Activated naive CD8-positive, alpha-beta T cell treated with anti-CD3 and anti-CD28 coated beads, Interleukin-2, amount 50 U/mL, for 16 hours (primary cell): ENCODE results near the gene FKBP8.

ENCODE experiments used
- DNase-seq: peaks from one replicate; pipeline ENCODE4 v3.0.0-alpha.2; 2020; ENCODE audit warnings: low read depth, low spot score

FKBP8 gene

GRCh38 chr19:18521692-18522123 is 21.7 kb downstream of the FKBP8 start, which contains the start of gene ELL:
TSS of gene ELL (minus strand) at chr19:18522070. CDS start at chr19:18522055, 15 bp downstream.
- no peak for DNase-seq

GRCh38 chr19:18520848-18521691 is 22.3 kb downstream of the FKBP8 start:
- DNase-seq, result no peak

- no peak for DNase-seq
These were observed 23.2 kb downstream of the FKBP8 start for GRCh38 chr19:18519962-18520847.

GRCh38 chr19:18518639-18519038 is 24.7 kb downstream of the FKBP8 start:
- no peak for DNase-seq

- DNase-seq, result no peak
These were observed 25.8 kb downstream of the FKBP8 start for GRCh38 chr19:18517606-18518005.

- no peak for DNase-seq
These were observed 27.4 kb downstream of the FKBP8 start for GRCh38 chr19:18515959-18516358.

- no peak for DNase-seq
These were observed 28.3 kb downstream of the FKBP8 start for GRCh38 chr19:18514800-18515682.

- no peak for DNase-seq
These were observed 29.5 kb downstream of the FKBP8 start for GRCh38 chr19:18513868-18514267.

- no peak for DNase-seq
These were observed 33.2 kb downstream of the FKBP8 start for GRCh38 chr19:18510216-18510615.

- no peak for DNase-seq
These were observed 34.8 kb downstream of the FKBP8 start for GRCh38 chr19:18508585-18508984.

GRCh38 chr19:18507727-18508440 is 35.5 kb downstream of the FKBP8 start:
- DNase-seq, result no peak

- DNase-seq, result no peak
These were observed 36.2 kb downstream of the FKBP8 start for GRCh38 chr19:18507021-18507726.

GRCh38 chr19:18506101-18506930 is 37.1 kb downstream of the FKBP8 start:
- DNase-seq, result no peak

- no peak for DNase-seq
These were observed 38.3 kb downstream of the FKBP8 start for GRCh38 chr19:18504886-18505610.

- no peak for DNase-seq
These were observed 39.1 kb downstream of the FKBP8 start for GRCh38 chr19:18503971-18504885.

- DNase-seq, result no peak
These were observed 39.9 kb downstream of the FKBP8 start for GRCh38 chr19:18503337-18503970.
